GM18505 (cell line): ENCODE results near the gene B4GALNT3.

Experiments
- ATAC-seq: cut with Tn5 transposase; IDR thresholded peaks from one replicate; pipeline ENCODE4 v1.9.1; 2021; ENCODE audit not compliant: unreplicated experiment
- POLR2A ChIP-seq: IDR thresholded peaks from 4 replicates; pipeline ENCODE4 v1.6.1; 2011; ENCODE audit warnings: borderline replicate concordance; ENCODE audit not compliant: insufficient read depth, insufficient read length; ENCODE audit errors: extremely low read depth

The B4GALNT3 gene

GRCh38 chr12:592024-592505, 132.3 kb downstream of the B4GALNT3 start:
- no peak for TF ChIP-seq POLR2A
- ATAC-seq: no peak

DNA sequence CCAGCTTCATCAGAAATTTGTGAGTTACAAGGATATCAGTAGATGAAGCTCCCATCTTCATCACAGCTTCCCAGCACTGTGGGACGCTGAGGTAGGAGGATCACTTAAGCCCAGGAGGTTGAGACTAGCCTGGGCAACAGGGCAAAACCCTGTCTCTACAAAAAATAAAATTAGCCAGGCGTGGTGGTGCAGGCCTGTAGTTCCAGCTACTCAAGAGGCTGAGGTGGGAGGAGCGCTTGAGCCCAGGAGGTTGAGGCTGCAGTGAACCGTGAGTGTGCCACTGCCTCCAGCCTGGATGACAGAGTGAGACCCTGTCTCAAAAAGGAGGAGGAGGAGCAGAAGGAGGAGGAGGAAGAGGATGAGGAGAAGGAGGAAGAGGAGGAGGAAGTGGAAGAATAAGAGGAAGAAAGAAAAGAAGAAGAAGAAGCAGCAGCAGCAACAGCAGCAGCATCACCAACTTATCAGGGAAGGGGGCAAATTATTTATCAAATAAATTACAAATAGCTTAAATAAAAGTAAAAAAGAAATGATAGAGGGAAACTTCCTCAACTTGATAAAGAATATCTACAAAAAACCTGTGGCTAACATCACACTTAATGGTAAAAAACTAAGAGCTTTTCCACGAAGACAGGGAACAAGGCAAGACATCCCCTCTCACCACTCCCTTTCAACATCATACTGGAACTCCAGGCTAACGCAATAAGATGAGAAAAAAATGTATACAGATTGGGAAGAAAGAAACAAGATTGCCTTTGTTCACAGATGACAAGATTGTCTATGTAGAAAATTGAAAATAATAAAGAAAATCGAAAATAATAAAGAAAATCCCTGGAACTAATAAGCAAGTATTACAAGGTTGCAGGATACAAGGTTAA, 133.9 kb downstream of the B4GALNT3 start:
- no peak for ATAC-seq
- TF ChIP-seq POLR2A: no peak

GRCh38 chr12:597926-598568, 138.3 kb downstream of the B4GALNT3 start:
- TF ChIP-seq POLR2A: no peak
- ATAC-seq: no peak

DNA sequence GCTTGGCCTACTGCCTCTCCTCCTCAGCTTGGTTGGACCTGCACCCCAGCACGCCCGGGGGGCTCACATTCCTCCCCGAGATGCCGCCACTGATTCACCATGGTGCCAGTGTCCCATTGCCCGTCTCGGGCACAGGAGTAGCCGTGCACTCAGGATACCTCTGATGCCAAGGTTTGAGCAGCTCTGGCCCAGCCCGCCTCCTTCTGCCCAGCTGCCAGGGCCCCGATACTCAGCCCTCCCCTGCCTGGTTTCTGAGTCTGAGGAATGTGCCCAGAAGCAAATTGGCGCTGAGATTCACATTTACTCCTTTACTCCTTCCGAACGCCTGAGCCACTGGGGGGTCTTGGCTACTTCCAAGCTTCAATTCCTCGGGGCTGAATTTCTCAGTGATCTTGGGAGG, 140.0 kb downstream of the B4GALNT3 start:
- no peak for ATAC-seq
- TF ChIP-seq POLR2A: no peak

DNA sequence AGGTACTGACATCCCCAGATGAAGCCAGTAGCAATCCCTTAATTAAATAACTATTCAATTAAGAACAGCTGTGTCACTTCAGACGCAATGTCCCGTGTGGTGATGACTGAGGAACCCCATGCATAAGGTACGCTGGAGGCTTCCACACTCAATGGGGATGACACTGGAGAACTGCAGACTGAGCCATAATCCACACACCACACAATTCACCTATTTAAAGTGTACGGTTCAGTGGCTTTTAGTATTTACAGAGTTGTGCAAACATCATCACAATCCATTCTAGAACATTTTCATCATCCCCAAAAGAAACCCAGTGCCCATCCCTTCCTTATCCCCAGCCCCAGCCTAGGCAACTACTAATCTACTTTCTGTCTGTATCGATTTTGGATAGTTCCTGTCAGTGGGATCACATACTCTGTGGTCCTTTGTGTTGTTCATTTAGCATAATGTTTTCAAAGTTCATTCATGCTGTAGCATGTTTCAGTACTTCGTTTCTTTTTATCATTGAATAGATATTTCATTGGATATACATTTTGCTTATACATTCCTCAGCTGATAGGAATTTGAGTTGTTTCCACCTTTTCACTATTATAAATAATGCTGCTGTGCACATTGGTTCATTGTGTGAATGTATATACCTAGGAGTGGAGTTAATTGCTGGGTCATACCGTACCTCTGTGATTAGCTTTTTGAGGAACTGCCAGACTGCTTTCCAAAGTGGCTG, 142.4 kb downstream of the B4GALNT3 start:
- no peak for TF ChIP-seq POLR2A
- ATAC-seq: no peak

DNA sequence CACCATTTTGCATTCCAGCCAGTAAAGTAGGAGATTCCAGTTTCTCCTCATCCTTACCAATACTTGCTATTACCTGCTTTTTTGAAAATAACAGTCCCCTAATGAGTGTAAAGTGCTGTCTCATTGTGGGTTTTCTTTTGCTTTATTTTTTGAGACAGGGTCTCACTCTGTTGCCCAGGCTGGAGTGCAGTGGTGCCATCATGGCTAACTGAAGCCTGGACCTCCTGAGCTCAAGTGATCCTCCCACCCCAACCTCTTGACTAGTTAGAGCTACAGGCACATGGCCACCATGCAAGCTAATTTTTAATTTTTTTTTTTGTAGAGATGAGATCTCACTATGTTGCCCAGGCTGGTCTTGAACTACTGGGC, 142.9 kb downstream of the B4GALNT3 start:
- no peak for ATAC-seq
- TF ChIP-seq POLR2A: no peak

DNA sequence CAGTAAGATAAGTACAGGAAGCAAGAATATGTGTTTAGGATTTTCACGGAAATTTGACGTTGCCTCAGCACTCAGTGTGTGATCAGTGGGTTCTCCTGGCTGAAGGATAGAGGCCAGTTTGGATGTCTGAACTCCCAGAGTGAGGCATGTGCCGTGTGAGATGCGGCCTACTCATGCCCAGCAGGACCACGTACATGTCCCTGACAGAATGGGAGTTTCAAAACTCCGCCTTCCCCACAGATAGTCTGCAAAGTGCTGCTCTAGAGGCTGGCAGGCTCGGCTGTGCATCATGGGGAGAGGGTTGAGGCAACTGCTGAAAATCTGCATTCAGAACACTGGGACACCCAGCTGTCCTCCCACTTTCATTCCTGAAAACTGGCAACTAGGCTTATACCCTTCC, 145.2 kb downstream of the B4GALNT3 start:
- no peak for TF ChIP-seq POLR2A
- ATAC-seq: no peak

DNA sequence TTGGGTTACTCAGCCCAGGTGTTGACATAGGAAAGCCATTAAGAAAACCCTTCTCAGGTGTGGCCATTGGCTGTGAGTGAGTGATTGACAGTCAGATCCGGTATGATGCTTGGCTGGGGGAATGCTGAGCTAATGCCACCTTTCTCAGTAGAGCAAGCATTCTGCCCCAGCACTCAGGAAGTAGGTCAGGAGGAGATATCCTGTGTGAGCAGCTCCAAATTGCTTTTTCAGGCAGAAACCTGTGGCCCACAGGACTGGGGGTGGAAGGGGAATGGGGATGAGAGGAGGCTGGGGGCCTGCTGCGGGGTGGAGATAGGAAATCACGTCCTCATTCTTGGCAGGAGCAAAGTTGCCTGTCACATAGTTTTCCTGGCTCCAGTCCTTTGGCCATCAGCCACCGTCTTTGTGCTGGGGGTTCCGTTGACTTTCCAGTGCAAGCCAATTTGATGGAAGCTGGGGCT, 147.8 kb downstream of the B4GALNT3 start:
- no peak for ATAC-seq
- TF ChIP-seq POLR2A: no peak

- no peak for ATAC-seq
- no peak for TF ChIP-seq POLR2A
Observed at GRCh38 chr12:608413-608812, 148.7 kb downstream of the B4GALNT3 start.

DNA sequence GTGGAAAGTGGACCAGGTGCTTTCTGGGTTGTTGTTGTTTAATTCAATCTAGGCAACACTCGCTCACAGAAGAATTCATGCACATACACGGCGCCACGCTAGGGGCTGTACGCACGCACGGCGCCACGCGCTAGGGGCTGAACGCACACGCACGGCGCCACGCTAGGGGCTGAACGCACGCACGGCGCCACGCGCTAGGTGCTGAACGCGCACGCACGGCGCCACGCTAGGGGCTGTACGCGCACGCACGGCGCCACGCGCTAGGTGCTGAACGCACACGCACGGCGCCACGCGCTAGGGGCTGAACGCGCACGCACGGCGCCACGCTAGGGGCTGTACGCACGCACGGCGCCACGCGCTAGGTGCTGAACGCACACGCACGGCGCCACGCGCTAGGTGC, 149.2 kb downstream of the B4GALNT3 start:
- ATAC-seq: no peak

GRCh38 chr12:611721-612120, 152.0 kb downstream of the B4GALNT3 start:
- TF ChIP-seq POLR2A: no peak

More for the DNA sequence above, 149.2 kb downstream of the B4GALNT3 start:
- no peak for TF ChIP-seq POLR2A

GRCh38 chr12:612293-612692, 152.6 kb downstream of the B4GALNT3 start:
- no peak for TF ChIP-seq POLR2A
- no peak for ATAC-seq

More at GRCh38 chr12:611721-612120, 152.0 kb downstream of the B4GALNT3 start:
- ATAC-seq: no peak

DNA sequence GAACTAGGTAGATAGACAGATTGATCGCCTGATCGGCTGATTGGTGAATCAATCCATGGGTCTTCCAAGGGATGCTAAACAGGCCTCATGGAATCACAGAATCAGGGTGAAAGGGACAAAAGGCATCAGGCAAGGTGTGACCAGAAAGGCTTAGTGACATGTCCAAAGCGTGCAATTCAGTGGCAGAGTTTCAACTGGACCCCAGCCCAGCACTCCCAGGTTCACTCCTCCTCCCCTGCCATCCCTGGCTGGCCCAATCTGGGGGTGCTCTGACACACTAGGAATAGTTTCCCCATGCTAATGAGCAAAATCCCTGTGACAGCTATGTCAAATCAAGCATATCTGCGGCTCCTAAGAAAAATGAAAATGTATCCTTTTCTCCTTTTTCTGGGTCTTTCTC, 153.1 kb downstream of the B4GALNT3 start:
- TF ChIP-seq POLR2A: no peak
- no peak for ATAC-seq
